Erythroblast (primary cell): ENCODE measurements around the gene NR3C1.

Experiments
- GATA1 ChIP-seq: IDR thresholded peaks from 2 replicates; pipeline ENCODE4 v1.6.1; 2011; ENCODE audit warnings: low read depth, mild to moderate bottlenecking, control low read depth, low read length, moderate library complexity
- POLR2A ChIP-seq: IDR thresholded peaks from 2 replicates; pipeline ENCODE4 v1.6.1; 2011; ENCODE audit warnings: mild to moderate bottlenecking, low read length

DNA sequence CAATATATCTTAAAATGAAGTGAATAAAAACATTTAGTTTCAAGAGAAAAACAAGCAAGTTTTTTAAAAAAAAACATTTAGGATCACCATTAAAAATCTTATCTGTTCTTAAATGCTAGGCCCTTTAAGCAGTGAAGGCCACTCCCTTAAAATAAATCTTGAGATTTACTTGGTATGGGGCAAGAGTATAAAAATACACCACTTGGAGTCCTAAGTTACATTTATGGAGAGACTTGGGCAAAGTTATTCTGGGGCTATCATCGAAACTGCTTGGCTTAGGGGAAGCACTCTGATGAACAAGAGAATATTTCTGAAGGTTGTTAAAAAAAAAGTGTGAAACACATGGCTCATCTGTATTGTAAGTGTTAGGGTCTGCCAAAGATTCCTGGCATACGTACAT, 97.4 kb downstream of the NR3C1 start:
- no peak for TF ChIP-seq POLR2A
- no peak for TF ChIP-seq GATA1
